Measurements from ENCODE around the gene NRM. TPM values are rescaled to one million over a fixed set of nuclear protein-coding genes. Genes with fewer than 3 reads are reported as not detected.

The NRM gene
- total RNA-seq, 1 donor from 2014 or later: 35.5 TPM

DNA sequence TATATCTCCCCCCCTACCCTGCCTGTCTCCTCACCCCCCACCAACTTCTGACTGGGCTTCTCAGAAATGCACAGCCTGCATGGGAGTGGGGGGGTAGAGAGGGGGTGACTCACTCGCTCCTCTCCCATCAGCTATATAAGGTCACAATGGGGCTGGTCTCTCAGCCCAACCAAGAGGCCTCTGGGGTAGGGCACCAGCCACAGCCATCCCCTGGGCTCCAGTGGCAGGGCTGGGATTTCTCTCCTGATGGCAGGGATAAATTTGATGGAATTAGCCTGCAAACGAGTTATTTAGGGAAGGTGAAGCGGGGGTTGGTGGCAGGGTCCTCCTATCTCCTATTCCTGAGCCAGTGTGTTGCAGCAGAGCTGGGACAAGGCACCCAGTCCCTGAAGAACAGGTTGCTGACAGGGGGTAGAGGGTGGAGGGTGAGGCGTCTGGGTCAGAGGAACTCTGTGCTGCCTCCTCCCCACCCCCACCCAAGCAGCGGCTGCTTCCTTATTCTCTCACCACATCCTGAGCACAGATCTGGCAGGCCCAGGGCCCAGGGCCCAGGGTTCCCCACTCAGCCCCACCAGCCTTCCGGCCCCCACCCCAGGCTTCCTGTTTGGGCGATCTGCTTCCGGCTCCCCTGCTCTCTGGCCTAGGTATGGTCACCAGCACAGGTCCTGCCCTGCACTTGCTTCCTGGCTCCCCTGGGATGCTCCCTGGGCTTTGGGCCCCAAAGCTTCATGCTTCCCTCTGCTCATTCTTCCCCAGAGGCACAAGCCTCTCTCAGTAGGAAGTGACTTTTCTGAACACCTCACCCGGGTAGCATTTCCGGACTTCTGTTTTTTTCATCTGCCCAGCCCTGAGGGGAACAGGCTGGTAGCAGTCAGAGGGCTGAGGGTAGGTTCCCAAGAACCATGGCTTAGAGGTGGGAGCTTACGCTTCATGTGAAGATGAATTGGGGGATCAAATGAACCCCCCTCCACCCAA, 8.4 kb downstream of the NRM start:
- Mint-ChIP-seq H3K9me3 (ENCODE audit: low read depth) (no peaks in the 10 kb centered on the region), H3K36me3 (ENCODE audit: insufficient read depth) (peaks cover 6% of the 10 kb centered on the region), H3K27me3 (no peaks in the 10 kb centered on the region), H3K4me3 (ENCODE audit: low read depth) (peak overlapping the region; percentile 41), H3K4me1 (ENCODE audit: low read depth) (peaks cover 32% of the 10 kb centered on the region), H3K27ac (peak overlapping the region; percentile 87)
- TF ChIP-seq, protein P1, sequence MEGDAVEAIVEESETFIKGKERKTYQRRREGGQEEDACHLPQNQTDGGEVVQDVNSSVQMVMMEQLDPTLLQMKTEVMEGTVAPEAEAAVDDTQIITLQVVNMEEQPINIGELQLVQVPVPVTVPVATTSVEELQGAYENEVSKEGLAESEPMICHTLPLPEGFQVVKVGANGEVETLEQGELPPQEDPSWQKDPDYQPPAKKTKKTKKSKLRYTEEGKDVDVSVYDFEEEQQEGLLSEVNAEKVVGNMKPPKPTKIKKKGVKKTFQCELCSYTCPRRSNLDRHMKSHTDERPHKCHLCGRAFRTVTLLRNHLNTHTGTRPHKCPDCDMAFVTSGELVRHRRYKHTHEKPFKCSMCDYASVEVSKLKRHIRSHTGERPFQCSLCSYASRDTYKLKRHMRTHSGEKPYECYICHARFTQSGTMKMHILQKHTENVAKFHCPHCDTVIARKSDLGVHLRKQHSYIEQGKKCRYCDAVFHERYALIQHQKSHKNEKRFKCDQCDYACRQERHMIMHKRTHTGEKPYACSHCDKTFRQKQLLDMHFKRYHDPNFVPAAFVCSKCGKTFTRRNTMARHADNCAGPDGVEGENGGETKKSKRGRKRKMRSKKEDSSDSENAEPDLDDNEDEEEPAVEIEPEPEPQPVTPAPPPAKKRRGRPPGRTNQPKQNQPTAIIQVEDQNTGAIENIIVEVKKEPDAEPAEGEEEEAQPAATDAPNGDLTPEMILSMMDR (IDR thresholded peaks at IDR 0.05; ENCODE audit: unreplicated experiment): no peak
- DNase-seq (ENCODE audit: low spot score, unreplicated experiment): no peak

DNA sequence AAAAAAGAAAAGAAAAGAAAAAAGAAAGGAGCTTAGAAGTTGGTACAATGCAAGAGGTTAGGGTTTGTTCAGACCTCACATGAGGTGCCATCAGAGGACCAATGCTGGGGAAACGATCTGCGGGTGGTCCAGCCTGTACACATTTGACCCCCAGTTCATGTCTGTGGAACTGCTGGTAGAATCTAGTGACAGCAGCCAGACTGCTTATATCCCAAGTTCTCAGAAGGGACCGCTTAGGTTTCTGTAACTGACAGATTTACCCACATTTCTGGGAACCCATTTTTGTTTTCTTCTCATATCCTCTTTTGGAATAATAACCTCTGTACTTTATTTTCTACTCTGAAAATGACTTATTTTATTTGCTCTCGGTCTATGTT, 9.0 kb downstream of the NRM start:
- Mint-ChIP-seq H3K27ac (no peak overlapping the region), H3K4me3 (ENCODE audit: low read depth) (no peak overlapping the region), H3K9me3 (ENCODE audit: low read depth) (no peaks in the 10 kb centered on the region), H3K4me1 (ENCODE audit: low read depth) (peaks cover 32% of the 10 kb centered on the region), H3K36me3 (ENCODE audit: insufficient read depth) (peaks cover 6% of the 10 kb centered on the region), H3K27me3 (no peaks in the 10 kb centered on the region)
- TF ChIP-seq, protein P1 (IDR thresholded peaks at IDR 0.05; ENCODE audit: unreplicated experiment): no peak
- no peak for DNase-seq (ENCODE audit: low spot score, unreplicated experiment)

DNA sequence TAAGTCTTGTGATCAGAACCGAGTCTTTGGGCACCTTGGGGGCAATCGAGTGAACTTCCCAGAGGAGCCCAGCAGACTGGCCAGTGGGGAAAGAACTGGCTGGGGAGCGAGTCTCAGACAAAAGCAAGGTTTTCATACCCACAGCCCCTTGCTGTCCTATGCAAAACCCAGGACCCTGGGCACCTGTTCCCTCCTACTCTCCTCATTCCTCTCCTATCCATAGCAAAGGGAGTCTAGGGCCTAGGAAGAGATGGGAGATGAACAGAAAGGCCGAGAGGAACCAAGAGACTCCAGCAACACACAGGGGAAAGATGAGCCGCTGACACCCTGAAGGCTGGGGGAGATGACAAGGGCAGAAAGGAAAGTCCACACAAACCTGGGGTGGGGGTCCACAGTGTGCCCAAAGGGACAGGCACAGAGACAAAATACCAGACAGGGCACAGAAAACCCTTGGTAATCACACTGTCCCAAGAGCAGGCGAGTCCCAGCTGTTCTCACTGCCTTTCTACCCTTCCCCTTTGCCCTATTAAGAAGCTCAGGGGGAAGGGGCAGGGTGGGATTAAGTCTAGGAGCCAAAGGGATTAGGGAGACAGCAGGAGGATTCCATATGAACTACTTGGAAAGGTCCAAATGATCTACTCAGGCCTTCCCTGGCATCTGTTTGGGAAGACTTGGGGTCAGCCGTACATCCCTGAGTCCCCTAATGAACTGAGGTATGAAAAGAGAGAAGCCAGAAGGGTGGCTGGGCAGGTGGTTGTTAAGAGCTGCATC, 10.8 kb downstream of the NRM start:
- Mint-ChIP-seq H3K4me1 (ENCODE audit: low read depth) (peaks cover 21% of the 10 kb centered on the region), H3K9me3 (ENCODE audit: low read depth) (no peaks in the 10 kb centered on the region), H3K27me3 (no peaks in the 10 kb centered on the region), H3K4me3 (ENCODE audit: low read depth) (no peak overlapping the region), H3K27ac (no peak overlapping the region), H3K36me3 (ENCODE audit: insufficient read depth) (peaks cover 12% of the 10 kb centered on the region)
- DNase-seq (ENCODE audit: low spot score, unreplicated experiment): no peak
- TF ChIP-seq, protein P1 (IDR thresholded peaks at IDR 0.05; ENCODE audit: unreplicated experiment): no peak

DNA sequence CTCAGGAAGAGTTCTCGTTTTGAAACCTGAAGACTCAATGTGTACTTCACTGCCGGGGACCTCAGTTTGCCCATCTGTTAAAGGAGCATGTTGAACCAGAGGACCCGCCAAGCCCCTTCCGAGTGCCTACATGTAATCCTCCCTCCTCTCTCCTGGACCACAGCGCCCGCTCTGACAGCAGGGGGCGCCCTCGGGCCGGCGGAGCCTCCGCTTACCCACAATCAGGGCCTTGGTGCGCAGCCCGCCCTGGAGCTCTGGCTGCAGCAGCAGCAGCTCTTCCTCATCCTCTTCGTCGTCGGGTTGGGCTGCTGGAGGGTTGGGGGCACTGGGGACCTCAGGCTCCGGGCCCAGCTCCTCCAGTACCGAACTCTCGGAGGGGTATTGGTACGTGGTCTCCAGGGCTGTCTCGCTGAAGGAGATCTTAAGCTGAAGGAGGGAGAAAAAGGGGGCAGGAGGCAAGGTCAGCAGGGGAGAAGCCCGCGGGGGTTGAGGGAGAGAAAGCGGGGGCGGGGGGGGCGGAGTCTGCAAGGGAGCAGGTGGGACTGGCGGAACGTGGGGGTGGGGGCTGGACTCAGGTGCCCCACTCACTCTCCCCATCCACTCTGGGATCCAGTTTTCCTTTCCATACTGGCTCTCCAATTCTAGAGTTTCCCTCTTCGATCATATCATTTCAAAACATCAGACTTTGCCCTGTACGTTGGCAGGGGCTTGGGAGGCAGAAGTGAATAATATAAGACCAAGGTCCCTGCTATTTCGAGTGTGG, 11.6 kb downstream of the NRM start:
- Mint-ChIP-seq H3K36me3 (ENCODE audit: insufficient read depth) (peaks cover 12% of the 10 kb centered on the region), H3K4me3 (ENCODE audit: low read depth) (no peak overlapping the region), H3K27me3 (no peaks in the 10 kb centered on the region), H3K27ac (no peak overlapping the region), H3K9me3 (ENCODE audit: low read depth) (no peaks in the 10 kb centered on the region), H3K4me1 (ENCODE audit: low read depth) (peaks cover 18% of the 10 kb centered on the region)
- peak; percentile 84 for DNase-seq (ENCODE audit: low spot score, unreplicated experiment)
- TF ChIP-seq, protein P1 (IDR thresholded peaks at IDR 0.05; ENCODE audit: unreplicated experiment): peak; percentile 95

All from progenitor cell of endocrine pancreas (in vitro differentiated cells).